ENCODE measurements around the gene HIVEP3. TPM values are rescaled to one million over a fixed set of nuclear protein-coding genes. Genes with fewer than 3 reads are reported as not detected.

HIVEP3 gene
- total RNA-seq, 1 donor: 1.2 TPM

GRCh38 chr1:41848216-41848952 is 70.3 kb downstream of the HIVEP3 start:
- DNase-seq (ENCODE audit: low read depth): no peak
- no peak for TF ChIP-seq CTCF (IDR thresholded peaks at IDR 0.05; ENCODE audit: insufficient read depth, low read length)
- H3K4me3 ChIP-seq (ENCODE audit: low read depth, low read length): no peak overlapping the region

GRCh38 chr1:41847733-41848132 is 71.0 kb downstream of the HIVEP3 start:
- no peak overlapping the region for H3K4me3 ChIP-seq (ENCODE audit: low read depth, low read length)
- peak; percentile 45 for DNase-seq (ENCODE audit: low read depth)
- TF ChIP-seq CTCF (IDR thresholded peaks at IDR 0.05; ENCODE audit: insufficient read depth, low read length): no peak

- DNase-seq (ENCODE audit: low read depth): peak; percentile 47
- TF ChIP-seq CTCF (IDR thresholded peaks at IDR 0.05; ENCODE audit: insufficient read depth, low read length): no peak
- no peak overlapping the region for H3K4me3 ChIP-seq (ENCODE audit: low read depth, low read length)
Measured at GRCh38 chr1:41846625-41847405, 71.9 kb downstream of the HIVEP3 start.

DNA sequence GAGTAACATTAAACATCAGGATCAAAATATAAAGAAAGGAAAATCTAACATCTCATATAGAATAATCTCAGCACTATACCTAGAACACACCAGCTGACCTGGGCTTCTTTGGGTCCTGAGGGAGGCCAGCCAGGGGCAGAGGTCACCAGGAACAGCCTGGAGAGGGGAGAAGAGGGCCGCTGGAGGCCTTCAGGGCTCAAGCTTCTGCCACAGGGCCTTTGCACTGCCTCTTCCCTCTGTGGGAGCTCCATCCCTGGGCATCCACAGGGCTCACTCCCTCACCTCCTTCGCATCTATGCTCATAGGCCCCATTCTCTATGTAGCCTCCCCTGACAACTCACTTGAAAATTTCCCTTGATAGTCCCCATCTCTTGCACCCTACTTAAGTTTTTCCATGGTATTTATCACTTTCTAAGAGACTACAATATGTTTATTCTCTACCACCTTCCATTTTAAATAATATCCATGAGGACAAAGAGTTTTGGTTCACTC is 73.9 kb downstream of the HIVEP3 start:
- no peak for DNase-seq (ENCODE audit: low read depth)
- H3K4me3 ChIP-seq (ENCODE audit: low read depth, low read length): no peak overlapping the region
- no peak for TF ChIP-seq CTCF (IDR thresholded peaks at IDR 0.05; ENCODE audit: insufficient read depth, low read length)

DNA sequence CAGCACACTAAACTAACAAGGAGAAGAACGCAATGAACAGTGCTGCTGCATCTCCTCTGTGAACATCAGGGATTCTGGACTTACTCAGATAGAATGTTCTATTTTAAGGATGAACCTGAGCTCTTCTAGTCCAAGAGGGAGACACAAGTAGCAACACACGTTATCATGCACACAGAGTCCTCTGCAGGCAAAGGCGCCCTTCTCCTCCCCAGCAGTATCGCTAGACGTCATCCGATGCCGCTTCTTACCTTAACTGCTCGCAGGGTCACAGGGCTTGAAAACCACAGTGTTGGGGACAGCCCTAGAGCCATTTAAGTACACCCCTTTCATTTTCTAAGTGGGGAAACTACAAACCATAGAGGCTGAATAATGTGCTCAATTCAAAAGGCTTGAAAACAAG is 74.5 kb downstream of the HIVEP3 start:
- H3K4me3 ChIP-seq (ENCODE audit: low read depth, low read length): no peak overlapping the region
- DNase-seq (ENCODE audit: low read depth): no peak
- TF ChIP-seq CTCF (IDR thresholded peaks at IDR 0.05; ENCODE audit: insufficient read depth, low read length): no peak

GRCh38 chr1:41842993-41843755 is 75.5 kb downstream of the HIVEP3 start:
- peak; percentile 75 for DNase-seq (ENCODE audit: low read depth)
- H3K4me3 ChIP-seq (ENCODE audit: low read depth, low read length): no peak overlapping the region
- TF ChIP-seq CTCF (IDR thresholded peaks at IDR 0.05; ENCODE audit: insufficient read depth, low read length): peak; percentile 40

Data from fibroblast of the aortic adventitia (primary cell).